A549 treated with DMSO at 1 μM for 4 hours (cell line): Measurements from ENCODE around the gene SLC27A1. TPM values are rescaled to one million over a fixed set of nuclear protein-coding genes. Genes with fewer than 3 reads are reported as not detected.

ENCODE experiments used
- total RNA-seq: library from RNA; stranded (reverse); fragments of 200-300 nt; extraction: Qiagen RNA extraction; gene quantifications from 5 replicates; pipeline ENCODE4 v1.2.3, GENCODE V29; 2022; ENCODE audit warnings: low read depth

SLC27A1 gene
- total RNA-seq, result 2.6 to 3.2 TPM (median 3.1 TPM) in 5 replicates

DNA sequence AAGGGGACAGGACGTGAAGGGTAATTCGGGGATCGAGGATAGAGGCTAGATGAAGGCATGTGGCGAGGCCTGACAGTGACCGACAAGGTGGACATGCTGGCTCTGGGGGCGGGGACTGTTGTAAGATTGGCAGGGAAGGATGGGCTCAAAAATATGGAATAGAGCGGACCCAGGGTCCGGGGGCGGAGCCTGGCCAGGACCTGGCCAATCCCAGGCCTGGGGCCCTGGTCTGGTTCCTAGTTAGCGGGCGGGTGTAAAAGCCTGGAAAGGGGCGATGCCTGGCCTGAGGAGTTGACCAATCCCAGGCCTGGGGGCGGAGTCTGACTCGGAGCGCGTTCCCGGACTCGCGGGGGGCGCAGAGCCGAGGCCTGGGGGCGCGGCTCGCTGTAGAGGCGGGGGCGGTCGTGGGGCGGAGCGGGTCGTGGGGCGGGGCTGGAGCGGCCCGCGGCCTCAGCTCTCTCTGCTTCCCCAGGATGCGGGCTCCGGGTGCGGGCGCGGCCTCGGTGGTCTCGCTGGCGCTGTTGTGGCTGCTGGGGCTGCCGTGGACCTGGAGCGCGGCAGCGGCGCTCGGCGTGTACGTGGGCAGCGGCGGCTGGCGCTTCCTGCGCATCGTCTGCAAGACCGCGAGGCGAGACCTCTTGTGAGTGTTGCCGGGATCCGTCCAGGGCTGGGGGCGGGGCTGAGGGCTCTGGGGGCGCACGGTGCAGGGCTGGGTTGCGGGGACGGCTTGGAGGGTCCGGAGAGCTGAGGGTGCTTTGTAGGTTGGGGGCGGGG is at the start of gene SLC27A1:
TSS of gene SLC27A1 (plus strand) at position 457 of the 774 bp plus-strand sequence. CDS start at position 474, 17 bp downstream.

GRCh38 chr19:17448131-17448967 is 22.0 kb upstream of the SLC27A1 start, which contains the start of gene TMEM221:
Gene TMEM221 (minus strand): TSS chr19:17448668. CDS start chr19:17448462, 206 bp downstream.

GRCh38 chr19:17460372-17461230 is 9.7 kb upstream of the SLC27A1 start, which contains the start of gene NXNL1:
Gene NXNL1 (minus strand): TSS chr19:17460926. CDS start chr19:17460869, 57 bp downstream.

GRCh38 chr19:17555480-17555928 is 85.2 kb downstream of the SLC27A1 start, which contains the start of gene COLGALT1:
Gene COLGALT1 (plus strand): TSS chr19:17555649. CDS start chr19:17555714, 65 bp downstream.

Other genes starting within 250 kb of the SLC27A1 start
- gene OCEL1, start 244.3 kb upstream of the SLC27A1 start, total RNA-seq, result 9.8 to 13.9 TPM (median 10.9 TPM) in 5 replicates
- 23.3 to 58.5 TPM (median 49.9 TPM) in 5 replicates for gene NR2F6, start 224.6 kb upstream of the SLC27A1 start, total RNA-seq
- not detected in 5 replicates for gene USHBP1, start 205.8 kb upstream of the SLC27A1 start, total RNA-seq
- gene BABAM1, start 203.1 kb upstream of the SLC27A1 start, total RNA-seq, result 58.4 to 65.2 TPM (median 62.0 TPM) in 5 replicates
- 0.27 to 0.76 TPM (median 0.40 TPM) in 5 replicates for gene ANKLE1, start 188.6 kb upstream of the SLC27A1 start, total RNA-seq
- gene ABHD8, start 167.1 kb upstream of the SLC27A1 start, total RNA-seq, result 2.0 to 3.6 TPM (median 3.2 TPM) in 5 replicates
- gene MRPL34, start 164.7 kb upstream of the SLC27A1 start, total RNA-seq, result 52.6 to 96.7 TPM (median 84.9 TPM) in 5 replicates
- gene DDA1, start 161.0 kb upstream of the SLC27A1 start, total RNA-seq, result 53.8 to 73.0 TPM (median 68.7 TPM) in 5 replicates
- 2.1 to 4.3 TPM (median 3.9 TPM) in 5 replicates for gene ANO8, start 135.7 kb upstream of the SLC27A1 start, total RNA-seq
- gene GTPBP3, start 133.0 kb upstream of the SLC27A1 start, total RNA-seq, result 18.0 to 24.5 TPM (median 21.1 TPM) in 5 replicates
- not detected in 5 replicates for gene PLVAP, start 93.2 kb upstream of the SLC27A1 start, total RNA-seq
- gene CCDC194, start 76.3 kb upstream of the SLC27A1 start, total RNA-seq, result not detected in 5 replicates
- 0.13 to 0.47 TPM (median 0.24 TPM) in 5 replicates for gene BST2, start 64.9 kb upstream of the SLC27A1 start, total RNA-seq
- 29.7 to 43.1 TPM (median 38.5 TPM) in 5 replicates for gene MVB12A, start 50.5 kb upstream of the SLC27A1 start, total RNA-seq
- gene TMEM221, start 21.9 kb upstream of the SLC27A1 start, total RNA-seq, result 0.46 to 0.84 TPM (median 0.76 TPM) in 5 replicates
- not detected in 5 replicates for gene NXNL1, start 9.6 kb upstream of the SLC27A1 start, total RNA-seq
- gene PGLS, start 41.1 kb downstream of the SLC27A1 start, total RNA-seq, result 47.9 to 75.7 TPM (median 65.7 TPM) in 5 replicates
- gene COLGALT1, start 85.1 kb downstream of the SLC27A1 start, total RNA-seq, result 61.6 to 80.3 TPM (median 73.3 TPM) in 5 replicates
- gene UNC13A, start 217.8 kb downstream of the SLC27A1 start, total RNA-seq, result 1.6 to 2.2 TPM (median 1.8 TPM) in 5 replicates
- 26.1 to 33.6 TPM (median 30.2 TPM) in 5 replicates for gene MAP1S, start 249.0 kb downstream of the SLC27A1 start, total RNA-seq